ENCODE measurements around the gene TMPRSS7. TPM values are rescaled to one million over a fixed set of nuclear protein-coding genes. Genes with fewer than 3 reads are reported as not detected.

TMPRSS7 gene
- total RNA-seq, 1 experiment from 2014 or later, result not detected

DNA sequence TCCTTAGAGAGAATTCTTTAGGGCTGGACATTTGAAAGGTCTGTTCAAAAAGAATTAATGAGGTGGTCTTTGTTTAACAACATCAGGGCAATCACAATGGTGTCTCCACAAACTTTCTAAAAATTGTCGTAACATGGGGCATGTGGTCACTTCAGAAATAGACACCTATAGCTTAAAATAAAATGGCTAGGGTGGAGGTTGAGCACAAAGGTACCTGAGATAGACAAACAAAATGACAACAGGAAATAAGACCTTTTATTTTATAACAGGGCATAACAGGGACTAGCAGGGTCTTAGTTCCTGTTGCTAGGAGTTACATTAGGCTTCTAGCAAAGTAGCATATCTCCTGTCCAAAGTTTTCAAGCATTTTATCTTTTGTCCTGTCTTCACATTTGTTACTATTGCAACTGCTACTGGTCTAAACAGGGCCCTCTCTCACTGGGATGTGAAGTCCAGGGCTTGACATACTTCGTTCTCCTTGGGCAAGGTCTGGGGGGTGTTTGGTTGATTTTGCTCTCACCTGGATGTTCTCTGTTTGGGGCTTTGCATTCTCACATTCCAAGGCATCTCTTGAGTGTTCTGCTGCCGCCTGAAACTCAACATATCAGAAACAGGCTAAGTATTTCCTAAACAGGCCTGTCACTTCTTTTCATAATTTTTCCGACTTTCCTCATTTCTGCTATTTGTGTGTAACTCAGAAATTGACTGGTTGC lies 95.5 kb downstream of the TMPRSS7 start:
- intact Hi-C loops (cut with micrococcal nuclease; ENCODE audit: unreplicated experiment) (no loop called here), in situ Hi-C loops (cut with HindIII; ENCODE audit: low pct_unique_long_range_greater_than_20kb, low sequenced_read_pairs) (no loop called here)
- H3K9me3 ChIP-seq (ENCODE audit: control insufficient read depth, insufficient read depth, low read depth, low read length), result no peaks in the 10 kb centered on the region
- H3K4me1 ChIP-seq (ENCODE audit: control insufficient read depth, insufficient read depth, low read length), result no peaks in the 10 kb centered on the region; the same call in 1 of the 2 replicates
- ChIA-PET CTCF (no interaction called here), POLR2A (no interaction called here)
- H3K27me3 ChIP-seq (ENCODE audit: control insufficient read depth, insufficient read depth, low read length), result no peaks in the 10 kb centered on the region
- H3K4me3 ChIP-seq (ENCODE audit: low read depth in 2 of 2, low read length in 2 of 2), result no peak overlapping the region
- H3K27ac ChIP-seq (ENCODE audit: low read length), result no peak overlapping the region
- DNase-seq (ENCODE audit: low read depth, low spot score) (no peak), ATAC-seq (no peak)
- no TSS peak for BruUV-seq (replicated peaks)
- no peaks in the 10 kb centered on the region for H3K36me3 ChIP-seq (ENCODE audit: control insufficient read depth, insufficient read depth, low read length)
- TF ChIP-seq, protein P1, sequence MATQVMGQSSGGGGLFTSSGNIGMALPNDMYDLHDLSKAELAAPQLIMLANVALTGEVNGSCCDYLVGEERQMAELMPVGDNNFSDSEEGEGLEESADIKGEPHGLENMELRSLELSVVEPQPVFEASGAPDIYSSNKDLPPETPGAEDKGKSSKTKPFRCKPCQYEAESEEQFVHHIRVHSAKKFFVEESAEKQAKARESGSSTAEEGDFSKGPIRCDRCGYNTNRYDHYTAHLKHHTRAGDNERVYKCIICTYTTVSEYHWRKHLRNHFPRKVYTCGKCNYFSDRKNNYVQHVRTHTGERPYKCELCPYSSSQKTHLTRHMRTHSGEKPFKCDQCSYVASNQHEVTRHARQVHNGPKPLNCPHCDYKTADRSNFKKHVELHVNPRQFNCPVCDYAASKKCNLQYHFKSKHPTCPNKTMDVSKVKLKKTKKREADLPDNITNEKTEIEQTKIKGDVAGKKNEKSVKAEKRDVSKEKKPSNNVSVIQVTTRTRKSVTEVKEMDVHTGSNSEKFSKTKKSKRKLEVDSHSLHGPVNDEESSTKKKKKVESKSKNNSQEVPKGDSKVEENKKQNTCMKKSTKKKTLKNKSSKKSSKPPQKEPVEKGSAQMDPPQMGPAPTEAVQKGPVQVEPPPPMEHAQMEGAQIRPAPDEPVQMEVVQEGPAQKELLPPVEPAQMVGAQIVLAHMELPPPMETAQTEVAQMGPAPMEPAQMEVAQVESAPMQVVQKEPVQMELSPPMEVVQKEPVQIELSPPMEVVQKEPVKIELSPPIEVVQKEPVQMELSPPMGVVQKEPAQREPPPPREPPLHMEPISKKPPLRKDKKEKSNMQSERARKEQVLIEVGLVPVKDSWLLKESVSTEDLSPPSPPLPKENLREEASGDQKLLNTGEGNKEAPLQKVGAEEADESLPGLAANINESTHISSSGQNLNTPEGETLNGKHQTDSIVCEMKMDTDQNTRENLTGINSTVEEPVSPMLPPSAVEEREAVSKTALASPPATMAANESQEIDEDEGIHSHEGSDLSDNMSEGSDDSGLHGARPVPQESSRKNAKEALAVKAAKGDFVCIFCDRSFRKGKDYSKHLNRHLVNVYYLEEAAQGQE (IDR thresholded peaks at IDR 0.05; ENCODE audit: insufficient read depth in 1 of 2, low read depth in 2 of 2, low read length in 1 of 2), result no peak
- TF ChIP-seq, protein P2, sequence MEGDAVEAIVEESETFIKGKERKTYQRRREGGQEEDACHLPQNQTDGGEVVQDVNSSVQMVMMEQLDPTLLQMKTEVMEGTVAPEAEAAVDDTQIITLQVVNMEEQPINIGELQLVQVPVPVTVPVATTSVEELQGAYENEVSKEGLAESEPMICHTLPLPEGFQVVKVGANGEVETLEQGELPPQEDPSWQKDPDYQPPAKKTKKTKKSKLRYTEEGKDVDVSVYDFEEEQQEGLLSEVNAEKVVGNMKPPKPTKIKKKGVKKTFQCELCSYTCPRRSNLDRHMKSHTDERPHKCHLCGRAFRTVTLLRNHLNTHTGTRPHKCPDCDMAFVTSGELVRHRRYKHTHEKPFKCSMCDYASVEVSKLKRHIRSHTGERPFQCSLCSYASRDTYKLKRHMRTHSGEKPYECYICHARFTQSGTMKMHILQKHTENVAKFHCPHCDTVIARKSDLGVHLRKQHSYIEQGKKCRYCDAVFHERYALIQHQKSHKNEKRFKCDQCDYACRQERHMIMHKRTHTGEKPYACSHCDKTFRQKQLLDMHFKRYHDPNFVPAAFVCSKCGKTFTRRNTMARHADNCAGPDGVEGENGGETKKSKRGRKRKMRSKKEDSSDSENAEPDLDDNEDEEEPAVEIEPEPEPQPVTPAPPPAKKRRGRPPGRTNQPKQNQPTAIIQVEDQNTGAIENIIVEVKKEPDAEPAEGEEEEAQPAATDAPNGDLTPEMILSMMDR (IDR thresholded peaks at IDR 0.05), result no peak
- TF ChIP-seq POLR2AphosphoS5 (IDR thresholded peaks at IDR 0.05; ENCODE audit: low read depth, low read length) (no peak), SIN3A (IDR thresholded peaks at IDR 0.05; ENCODE audit: borderline replicate concordance, insufficient read depth, low read depth, low read length) (no peak), TCF7L2 (IDR thresholded peaks at IDR 0.05; ENCODE audit: low read depth, low read length) (no peak)

DNA sequence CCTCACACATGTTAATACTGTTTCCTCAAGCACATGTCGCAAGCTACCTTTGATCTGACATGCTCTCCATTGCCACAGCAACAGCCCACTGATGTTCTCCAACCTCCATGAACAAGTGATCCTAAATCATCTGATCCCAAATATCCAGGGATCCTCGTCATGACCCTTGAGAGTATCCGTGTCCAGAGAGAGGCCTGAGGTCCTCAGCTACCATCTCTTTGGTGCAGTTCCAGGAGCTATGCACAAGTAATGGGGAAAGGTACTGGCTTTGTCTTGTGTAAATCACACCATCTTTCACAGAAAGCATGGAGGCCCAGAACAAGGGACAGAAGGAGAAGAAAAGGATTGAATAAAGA lies 96.1 kb downstream of the TMPRSS7 start:
- Histone ChIP-seq H3K36me3 (ENCODE audit: control insufficient read depth, insufficient read depth, low read length) (no peaks in the 10 kb centered on the region), H3K27ac (ENCODE audit: low read length) (no peak overlapping the region), H3K4me1 (ENCODE audit: control insufficient read depth, insufficient read depth, low read length) (no peaks in the 10 kb centered on the region; the same call in 1 of the 2 replicates), H3K9me3 (ENCODE audit: control insufficient read depth, insufficient read depth, low read depth, low read length) (no peaks in the 10 kb centered on the region), H3K27me3 (ENCODE audit: control insufficient read depth, insufficient read depth, low read length) (no peaks in the 10 kb centered on the region), H3K4me3 (ENCODE audit: low read depth in 2 of 2, low read length in 2 of 2) (no peak overlapping the region)
- ChIA-PET POLR2A (no interaction called here), CTCF (no interaction called here)
- ATAC-seq, result no peak
- in situ Hi-C loops (cut with HindIII; ENCODE audit: low pct_unique_long_range_greater_than_20kb, low sequenced_read_pairs), result no loop called here
- TF ChIP-seq TCF7L2 (IDR thresholded peaks at IDR 0.05; ENCODE audit: low read depth, low read length) (no peak), SIN3A (IDR thresholded peaks at IDR 0.05; ENCODE audit: borderline replicate concordance, insufficient read depth, low read depth, low read length) (no peak), POLR2AphosphoS5 (IDR thresholded peaks at IDR 0.05; ENCODE audit: low read depth, low read length) (no peak)
- BruUV-seq (replicated peaks), result no TSS peak
- DNase-seq (ENCODE audit: low read depth, low spot score), result no peak
- intact Hi-C loops (cut with micrococcal nuclease; ENCODE audit: unreplicated experiment), result no loop called here

Small RNA genes lying within 50 kb of the gene (microRNA-seq; reads per million reads assigned to microRNA genes)
- not detected for gene MIR567 (ENCODE audit: unreplicated experiment)

Other genes starting within 250 kb of the TMPRSS7 start
- 11.3 TPM for gene PHLDB2, start 175.5 kb upstream of the TMPRSS7 start, total RNA-seq (2021; ENCODE audit: unreplicated experiment)
- gene ABHD10, start 55.7 kb upstream of the TMPRSS7 start, total RNA-seq (2021; ENCODE audit: unreplicated experiment), result 30.3 TPM
- gene TAGLN3, start 35.8 kb upstream of the TMPRSS7 start, total RNA-seq (2021; ENCODE audit: unreplicated experiment), result not detected
- gene C3orf52, start 51.7 kb downstream of the TMPRSS7 start, total RNA-seq (2021; ENCODE audit: unreplicated experiment), result 12.6 TPM
- 0.08 TPM for gene GCSAM, start 98.5 kb downstream of the TMPRSS7 start, total RNA-seq (2021; ENCODE audit: unreplicated experiment)